ENCODE results near the gene DPYSL5.
"Not testable (repeated sequence)": the region's sequence is repeated elsewhere in the genome, so short reads cannot be mapped to it uniquely, and the experiment has no call there.

The DPYSL5 gene

GRCh38 chr2:26847655-26848335 is at the start of gene DPYSL5:
TSS of gene DPYSL5 (plus strand) at chr2:26848132. CDS start at chr2:26898500, 50,368 bp downstream.
- DNase-seq (ENCODE audit: low read depth in 2 of 2): no peak

GRCh38 chr2:26801328-26801727 is 46.6 kb upstream of the DPYSL5 start:
- no peak for DNase-seq (ENCODE audit: low read depth in 2 of 2)

GRCh38 chr2:26801796-26802195 is 46.1 kb upstream of the DPYSL5 start:
- no peak for DNase-seq (ENCODE audit: low read depth in 2 of 2)

- no peak for DNase-seq (ENCODE audit: low read depth in 2 of 2)
Measured at GRCh38 chr2:26805241-26805676, 42.7 kb upstream of the DPYSL5 start.

GRCh38 chr2:26807788-26808460 is 40.0 kb upstream of the DPYSL5 start:
- DNase-seq (ENCODE audit: low read depth in 2 of 2): no peak

GRCh38 chr2:26809211-26809610 is 38.7 kb upstream of the DPYSL5 start:
- DNase-seq (ENCODE audit: low read depth in 2 of 2): no peak

GRCh38 chr2:26809876-26810577 is 37.9 kb upstream of the DPYSL5 start:
- no peak for DNase-seq (ENCODE audit: low read depth in 2 of 2)

- no peak for DNase-seq (ENCODE audit: low read depth in 2 of 2)
Measured at GRCh38 chr2:26811261-26811660, 36.7 kb upstream of the DPYSL5 start.

- no peak for DNase-seq (ENCODE audit: low read depth in 2 of 2)
Measured at GRCh38 chr2:26811791-26812694, 35.9 kb upstream of the DPYSL5 start.

GRCh38 chr2:26812731-26813130 is 35.2 kb upstream of the DPYSL5 start:
- DNase-seq (ENCODE audit: low read depth in 2 of 2): no peak

GRCh38 chr2:26814072-26814765 is 33.7 kb upstream of the DPYSL5 start:
- not testable (repeated sequence) for DNase-seq (ENCODE audit: low read depth in 2 of 2)

- DNase-seq (ENCODE audit: low read depth in 2 of 2): no peak
Measured at GRCh38 chr2:26816893-26817292, 31.0 kb upstream of the DPYSL5 start.

- no peak for DNase-seq (ENCODE audit: low read depth in 2 of 2)
Measured at GRCh38 chr2:26818255-26818654, 29.7 kb upstream of the DPYSL5 start.

GRCh38 chr2:26818972-26819371 is 29.0 kb upstream of the DPYSL5 start:
- DNase-seq (ENCODE audit: low read depth in 2 of 2): no peak

GRCh38 chr2:26820932-26821331 is 27.0 kb upstream of the DPYSL5 start:
- no peak for DNase-seq (ENCODE audit: low read depth in 2 of 2)

GRCh38 chr2:26822877-26823276 is 25.1 kb upstream of the DPYSL5 start:
- DNase-seq (ENCODE audit: low read depth in 2 of 2): no peak

- DNase-seq (ENCODE audit: low read depth in 2 of 2): no peak
Measured at GRCh38 chr2:26838121-26838906, 9.6 kb upstream of the DPYSL5 start.

GRCh38 chr2:26840937-26841610 is 6.9 kb upstream of the DPYSL5 start:
- DNase-seq (ENCODE audit: low read depth in 2 of 2): no peak

- DNase-seq (ENCODE audit: low read depth in 2 of 2): no peak
Measured at GRCh38 chr2:26843041-26843440, 4.9 kb upstream of the DPYSL5 start.

- DNase-seq (ENCODE audit: low read depth in 2 of 2): no peak
Measured at GRCh38 chr2:26845021-26845420, 2.9 kb upstream of the DPYSL5 start.
